Measurements from ENCODE around the gene CXorf49B.
"Not testable (repeated sequence)": the region's sequence is repeated elsewhere in the genome, so short reads cannot be mapped to it uniquely, and the experiment has no call there.

- TF ChIP-seq CTCF, POLR2A (IDR thresholded peaks at IDR 0.05): not testable (repeated sequence)
Observed at GRCh38 chrX:71718185-71718584, 45.0 kb upstream of the CXorf49B start, which contains the start of gene CXorf49.
